GM18861 (cell line): Measurements from ENCODE around the gene ZNF18.
"Not testable (repeated sequence)": the region's sequence is repeated elsewhere in the genome, so short reads cannot be mapped to it uniquely, and the experiment has no call there.

Experiments
- ATAC-seq: cut with Tn5 transposase; IDR thresholded peaks from one replicate; pipeline ENCODE4 v1.9.1; 2021; ENCODE audit not compliant: unreplicated experiment

The ZNF18 gene

GRCh38 chr17:11986942-11987329, 10.3 kb downstream of the ZNF18 start:
- no peak for ATAC-seq

- no peak for ATAC-seq
Measured at GRCh38 chr17:11986179-11986941, 10.9 kb downstream of the ZNF18 start.

GRCh38 chr17:11981862-11982261, 15.4 kb downstream of the ZNF18 start:
- no peak for ATAC-seq

GRCh38 chr17:11980813-11981212, 16.5 kb downstream of the ZNF18 start:
- no peak for ATAC-seq

- ATAC-seq, result no peak
Measured at GRCh38 chr17:11979795-11980194, 17.5 kb downstream of the ZNF18 start.

- ATAC-seq, result not testable (repeated sequence)
Measured at GRCh38 chr17:11972741-11973140, 24.5 kb downstream of the ZNF18 start.

- no peak for ATAC-seq
Measured at GRCh38 chr17:11969565-11969964, 27.7 kb downstream of the ZNF18 start.

GRCh38 chr17:11954936-11955335, 42.3 kb downstream of the ZNF18 start:
- no peak for ATAC-seq

GRCh38 chr17:11953924-11954323, 43.4 kb downstream of the ZNF18 start:
- no peak for ATAC-seq

GRCh38 chr17:11952610-11953009, 44.7 kb downstream of the ZNF18 start:
- no peak for ATAC-seq

GRCh38 chr17:11950771-11951519, 46.3 kb downstream of the ZNF18 start:
- no peak for ATAC-seq

GRCh38 chr17:11949571-11949970, 47.7 kb downstream of the ZNF18 start:
- ATAC-seq, result not testable (repeated sequence)

GRCh38 chr17:11948789-11949188, 48.5 kb downstream of the ZNF18 start:
- no peak for ATAC-seq

GRCh38 chr17:11944587-11944986, 52.7 kb downstream of the ZNF18 start:
- ATAC-seq, result no peak

- ATAC-seq, result no peak
Measured at GRCh38 chr17:11943759-11944347, 53.4 kb downstream of the ZNF18 start.

- not testable (repeated sequence) for ATAC-seq
Measured at GRCh38 chr17:11943086-11943485, 54.2 kb downstream of the ZNF18 start.

- ATAC-seq, result no peak
Measured at GRCh38 chr17:11940904-11941303, 56.4 kb downstream of the ZNF18 start.

- no peak for ATAC-seq
Measured at GRCh38 chr17:11935734-11936406, 61.4 kb downstream of the ZNF18 start.

- no peak for ATAC-seq
Measured at GRCh38 chr17:11932337-11932898, 64.9 kb downstream of the ZNF18 start.

GRCh38 chr17:11928436-11928835, 68.8 kb downstream of the ZNF18 start:
- no peak for ATAC-seq
